Left lobe of liver (tissue), 2 donors: Measurements from ENCODE around the gene ELOVL1. TPM values are rescaled to one million over a fixed set of nuclear protein-coding genes. Genes with fewer than 3 reads are reported as not detected.

Experiments
- ATAC-seq: fragments of 200-7000 bp; cut with Tn5 transposase; one replicate; pipeline ENCODE4 v1.9.1; 2020; ENCODE audit warnings: mild to moderate bottlenecking, moderate library complexity
- DNase-seq: peaks from one replicate; pipeline ENCODE4 v3.0.0-alpha.2; 2020; ENCODE audit warnings: low spot score
- total RNA-seq: library from RNA; stranded (reverse); gene quantifications from one replicate; pipeline ENCODE4 v1.2.1, GENCODE V29; 2021
- donor health status: DM: no; HTN: no; CAD: no; lungs with moderate emphysema.
- donor health status: DM: no; HTN: yes; CAD: no.

ELOVL1 gene
- total RNA-seq, 1 donor from 2014 or later = 21.7 TPM

GRCh38 chr1:43358121-43358745, 9.6 kb downstream of the ELOVL1 start:
- peak; percentile 56 for ATAC-seq
- no peak for DNase-seq

GRCh38 chr1:43357251-43357650, 10.6 kb downstream of the ELOVL1 start:
- ATAC-seq (no peak), DNase-seq (no peak)

GRCh38 chr1:43354936-43355335, 12.9 kb downstream of the ELOVL1 start:
- no peak for DNase-seq
- ATAC-seq = no peak

- DNase-seq (no peak), ATAC-seq (no peak)
Measured at GRCh38 chr1:43354471-43354870, 13.3 kb downstream of the ELOVL1 start.

- DNase-seq = no peak
- ATAC-seq = no peak
Measured at GRCh38 chr1:43352881-43353280, 14.9 kb downstream of the ELOVL1 start.

- ATAC-seq = no peak
- no peak for DNase-seq
Measured at GRCh38 chr1:43352351-43352705, 15.5 kb downstream of the ELOVL1 start.

DNA sequence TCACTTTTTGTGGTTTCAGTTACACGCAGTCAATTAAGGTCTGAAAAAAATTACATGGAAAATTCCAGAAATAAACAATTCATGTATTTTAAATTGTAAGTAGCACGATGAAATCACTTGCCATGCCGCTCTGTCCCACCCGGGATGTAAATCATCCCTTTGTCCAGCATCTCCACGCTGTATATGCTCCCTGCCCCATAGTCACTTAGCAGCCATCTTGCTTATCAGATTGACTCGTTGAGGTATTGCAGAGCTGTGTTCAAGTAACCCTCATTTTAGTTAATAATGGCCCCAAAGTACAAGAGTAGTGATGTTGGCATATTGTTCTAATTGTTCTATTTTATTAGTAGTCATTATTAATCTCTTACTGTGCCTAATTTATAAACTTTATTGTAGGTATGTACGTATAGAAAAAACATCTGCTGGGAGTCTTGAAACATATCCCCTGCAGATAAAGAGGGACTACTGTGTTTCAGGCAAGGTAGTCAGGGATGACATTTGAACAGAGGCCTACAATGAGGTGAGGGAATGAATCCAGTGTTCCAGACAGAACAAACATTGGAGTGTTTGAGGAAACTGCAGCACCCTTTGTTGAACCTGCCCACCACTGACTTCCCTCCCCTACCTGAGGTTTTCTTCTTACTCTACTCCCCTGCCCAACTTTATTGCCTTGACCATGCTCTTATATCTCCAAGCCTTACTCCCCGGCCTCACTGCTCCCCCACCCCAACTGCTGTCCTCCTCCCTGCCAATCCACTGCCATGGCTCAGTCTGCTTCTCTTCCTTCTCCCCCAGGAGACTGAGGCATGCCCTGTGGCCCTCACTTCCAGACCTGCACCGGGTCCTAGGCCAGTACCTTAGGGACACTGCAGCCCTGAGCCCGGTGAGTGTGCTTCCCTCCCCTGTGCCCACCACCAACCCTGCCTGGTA, 16.1 kb downstream of the ELOVL1 start:
- ATAC-seq (no peak), DNase-seq (no peak)

GRCh38 chr1:43350976-43351375, 16.8 kb downstream of the ELOVL1 start:
- DNase-seq = no peak
- no peak for ATAC-seq

- ATAC-seq (no peak), DNase-seq (no peak)
Measured at GRCh38 chr1:43349594-43350306, 18.1 kb downstream of the ELOVL1 start.

GRCh38 chr1:43348809-43349593, 18.8 kb downstream of the ELOVL1 start:
- DNase-seq = peak; percentile 96

GRCh38 chr1:43348343-43348808, 19.4 kb downstream of the ELOVL1 start:
- ATAC-seq = peak; percentile 17
- no peak for DNase-seq

More at GRCh38 chr1:43348809-43349593, 18.8 kb downstream of the ELOVL1 start:
- peak; percentile 94 for ATAC-seq

GRCh38 chr1:43346636-43347035, 21.2 kb downstream of the ELOVL1 start:
- ATAC-seq (no peak), DNase-seq (no peak)

- no peak for DNase-seq
- ATAC-seq = no peak
Measured at GRCh38 chr1:43345120-43345519, 22.7 kb downstream of the ELOVL1 start.

DNA sequence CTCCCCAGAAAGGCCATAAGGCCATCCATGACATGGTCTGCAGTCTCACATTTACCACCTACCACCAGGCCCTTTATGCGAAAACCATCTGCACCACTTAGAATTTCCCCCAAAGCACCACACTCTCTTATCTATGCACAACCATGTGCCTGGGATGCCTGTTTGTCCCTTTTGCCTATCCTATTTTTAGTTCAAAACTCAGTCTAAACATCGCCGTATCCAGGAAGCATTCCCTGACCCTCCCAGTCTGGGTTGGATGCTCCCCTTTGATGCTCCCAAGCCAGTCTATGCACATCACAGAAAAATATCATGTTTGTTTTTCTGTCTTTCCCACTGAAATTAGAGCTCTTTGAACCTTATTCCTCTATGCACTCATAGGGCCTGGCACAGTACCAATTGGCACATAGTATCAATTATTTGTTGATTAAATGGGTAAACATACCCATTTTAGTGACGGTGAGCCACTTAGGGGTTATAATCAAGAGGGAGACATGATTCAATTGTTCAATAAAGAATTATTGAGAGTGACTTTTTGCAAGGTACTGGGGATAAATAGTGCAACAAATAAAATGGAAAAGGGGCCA, 23.5 kb downstream of the ELOVL1 start:
- ATAC-seq (no peak), DNase-seq (no peak)

GRCh38 chr1:43340559-43340958, 27.3 kb downstream of the ELOVL1 start:
- ATAC-seq (no peak), DNase-seq (no peak)

DNA sequence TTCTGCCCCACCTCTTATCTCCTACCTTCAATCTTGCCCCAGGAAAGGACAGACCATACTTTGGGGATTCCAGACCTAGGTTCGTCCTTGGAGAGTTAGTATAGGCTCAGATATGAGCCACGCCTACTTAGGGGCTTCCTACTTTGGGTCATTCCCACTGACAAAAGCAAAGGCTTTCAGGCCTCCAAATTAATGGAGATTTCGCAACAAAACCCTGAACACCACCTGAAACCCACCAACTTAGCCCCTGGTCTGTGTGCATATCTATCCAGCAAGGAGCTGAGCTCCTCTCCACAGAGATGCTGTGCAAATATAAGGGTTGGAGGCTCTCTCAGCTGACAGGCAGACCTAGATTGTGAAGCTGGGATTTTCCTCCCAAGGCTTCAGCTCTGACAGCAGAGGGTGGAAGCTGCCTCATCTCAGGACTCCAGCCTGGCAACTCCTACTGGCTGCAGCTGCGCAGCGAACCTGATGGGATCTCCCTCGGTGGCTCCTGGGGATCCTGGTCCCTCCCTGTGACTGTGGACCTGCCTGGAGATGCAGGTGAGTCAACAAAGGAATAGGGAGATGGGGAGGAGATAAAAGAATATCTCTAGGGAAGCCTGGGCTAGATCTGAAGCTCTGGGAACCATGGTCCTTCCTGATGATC, 28.1 kb downstream of the ELOVL1 start:
- no peak for ATAC-seq
- DNase-seq = no peak

DNA sequence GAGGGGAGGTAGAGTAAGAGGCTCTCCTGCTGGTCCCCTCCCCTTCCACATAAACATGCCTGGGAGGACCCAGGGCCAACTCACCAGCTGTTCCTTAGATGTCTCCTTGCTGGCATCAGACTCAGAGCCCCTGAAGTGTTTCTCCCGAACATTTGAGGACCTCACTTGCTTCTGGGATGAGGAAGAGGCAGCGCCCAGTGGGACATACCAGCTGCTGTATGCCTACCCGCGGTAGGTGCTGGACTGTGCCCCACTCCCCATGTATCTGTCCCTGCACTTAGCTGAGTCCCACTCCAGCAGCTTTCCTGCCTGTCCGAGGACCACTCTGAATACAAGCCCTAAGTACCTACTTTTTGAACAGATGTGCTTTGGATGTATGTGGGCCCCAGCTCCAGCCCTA, 29.8 kb downstream of the ELOVL1 start:
- DNase-seq = no peak
- no peak for ATAC-seq

GRCh38 chr1:43337588-43337987, 30.2 kb downstream of the ELOVL1 start, which contains the start of gene MPL:
TSS of gene MPL (plus strand) at chr1:43337818. CDS start at chr1:43337849, 31 bp downstream.
- ATAC-seq = no peak
- DNase-seq = no peak

DNA sequence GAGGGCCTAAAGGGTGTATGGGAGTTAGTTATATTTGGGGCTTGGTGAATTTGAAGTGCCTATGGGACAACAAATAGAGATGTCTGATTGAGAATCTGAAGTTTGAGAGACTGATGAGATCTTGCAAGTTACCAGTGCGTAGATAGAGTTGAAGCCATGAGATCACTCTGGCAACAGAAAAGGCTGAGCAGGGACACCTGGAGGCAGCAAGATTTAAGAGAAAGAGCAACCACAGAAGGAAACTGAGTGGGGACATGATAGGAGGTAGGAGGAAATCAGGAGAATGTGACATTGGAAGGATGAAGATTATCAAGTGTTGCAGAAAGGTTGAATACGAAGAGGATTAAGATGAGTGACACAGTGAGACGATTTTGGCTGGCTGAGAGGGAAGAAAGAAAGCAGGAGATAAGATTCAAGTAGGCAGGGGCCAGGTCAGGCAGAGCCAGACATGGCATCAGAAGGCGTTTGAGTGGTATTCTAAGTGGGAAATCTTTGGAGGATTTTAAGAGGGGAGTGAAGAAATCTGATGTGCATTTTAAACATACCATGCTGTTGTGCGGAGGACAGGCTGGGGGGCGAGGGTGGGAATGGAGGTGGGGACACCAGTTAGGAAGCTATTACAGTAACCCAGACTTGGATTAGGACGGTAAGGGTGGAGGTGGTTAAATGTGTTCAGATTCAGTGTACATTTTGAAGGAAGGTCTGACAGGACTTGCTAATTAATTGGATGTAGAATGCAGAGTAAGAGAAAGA, 33.2 kb downstream of the ELOVL1 start:
- DNase-seq (no peak), ATAC-seq (peak; percentile 82)
